HEK293 (cell line): Measurements from ENCODE around the gene SFMBT2.

ENCODE experiments used
- CTCF ChIA-PET: fragments of 350-600 bp; formaldehyde crosslinking; extraction: SDS; loops from one replicate; lab custom pipeline; 2021; ENCODE audit warnings: antibody characterized with exemption; lab: Yijun Ruan, JAX
- POLR2A ChIA-PET: fragments of 300-600 bp; formaldehyde crosslinking; extraction: SDS; loops from one replicate; lab custom pipeline; 2020; ENCODE audit warnings: antibody characterized with exemption, inconsistent platforms; lab: Yijun Ruan, JAX
- H3K27ac ChIP-seq: fragments of 200-500 bp; sonication (Bioruptor generic); 2 replicates; pipeline ENCODE4 v1.5.1; 2014; ENCODE audit warnings: low read depth, low read length, control low read depth, inconsistent platforms; ENCODE audit errors: extremely low read depth
- H3K36me3 ChIP-seq, 2 experiments: fragments of 200-500 bp in 1 of 2; sonication (Bioruptor generic) in 1 of 2; 1 replicate in 1 of 2; 2 replicates in 1 of 2; pipeline ENCODE4 v1.5.1; 2014 to 2017; ENCODE audit warnings: inconsistent platforms in 2 of 2, low read length in 2 of 2; ENCODE audit not compliant: control insufficient read depth in 2 of 2, insufficient read depth in 1 of 2
- H3K4me1 ChIP-seq: fragments of 200-500 bp; sonication (Bioruptor generic); 2 replicates; pipeline ENCODE4 v1.5.1; 2014; ENCODE audit warnings: mild to moderate bottlenecking, low read length, inconsistent platforms; ENCODE audit not compliant: control insufficient read depth, insufficient read depth
- H3K4me3 ChIP-seq: 2 replicates; pipeline ENCODE4 v1.5.1; 2011; ENCODE audit warnings: low read depth, mild to moderate bottlenecking, control low read depth, low read length, moderate library complexity
- H3K9me3 ChIP-seq: fragments of 200-500 bp; sonication (Bioruptor generic); 2 replicates; pipeline ENCODE4 v1.5.1; 2014; ENCODE audit warnings: low read depth, low read length, inconsistent platforms; ENCODE audit not compliant: control insufficient read depth, insufficient read depth
- TRIM28 ChIP-seq: IDR thresholded peaks from 2 replicates; pipeline ENCODE4 v1.6.1; 2011; ENCODE audit warnings: low read length, control low read depth, borderline replicate concordance
- ZEB2 ChIP-seq: fragments of 450-650 bp; formaldehyde crosslinking; IDR thresholded peaks from 2 replicates; pipeline ENCODE4 v1.5.1; 2016; ENCODE audit warnings: missing biosample characterization, missing genetic modification characterization
- ZFHX2 ChIP-seq: fragments of 450-650 bp; formaldehyde crosslinking; conservative IDR thresholded peaks from 2 replicates; pipeline ENCODE4 v1.5.1; 2016; ENCODE audit warnings: missing biosample characterization, missing genetic modification characterization
- ZNF10 ChIP-seq: fragments of 450-650 bp; formaldehyde crosslinking; IDR thresholded peaks from 2 replicates; pipeline ENCODE4 v1.5.1; 2017; ENCODE audit warnings: missing biosample characterization, missing genetic modification characterization
- ZNF121 ChIP-seq: fragments of 450-650 bp; formaldehyde crosslinking; IDR thresholded peaks from 2 replicates; pipeline ENCODE4 v1.5.1; 2016; ENCODE audit warnings: missing biosample characterization, missing genetic modification characterization
- ZNF302 ChIP-seq: fragments of 450-650 bp; formaldehyde crosslinking; IDR thresholded peaks from 2 replicates; pipeline ENCODE4 v1.5.1; 2016; ENCODE audit warnings: missing biosample characterization, missing genetic modification characterization, low read depth
- ZNF394 ChIP-seq: fragments of 450-650 bp; formaldehyde crosslinking; IDR thresholded peaks from 2 replicates; pipeline ENCODE4 v1.5.1; 2016; ENCODE audit warnings: missing biosample characterization, missing genetic modification characterization, mild to moderate bottlenecking, moderate library complexity, borderline replicate concordance
- ZNF416 ChIP-seq: fragments of 450-650 bp; formaldehyde crosslinking; IDR thresholded peaks from 2 replicates; pipeline ENCODE4 v1.5.1; 2016; ENCODE audit warnings: missing biosample characterization, missing genetic modification characterization
- ZNF747 ChIP-seq: fragments of 450-650 bp; formaldehyde crosslinking; IDR thresholded peaks from 2 replicates; pipeline ENCODE4 v1.5.1; 2016; ENCODE audit warnings: missing biosample characterization, missing genetic modification characterization
- ZNF837 ChIP-seq: fragments of 450-650 bp; formaldehyde crosslinking; IDR thresholded peaks from 2 replicates; pipeline ENCODE4 v1.5.1; 2016; ENCODE audit warnings: missing biosample characterization, missing genetic modification characterization
- ZSCAN30 ChIP-seq: fragments of 450-650 bp; IDR thresholded peaks from 2 replicates; pipeline ENCODE4 v1.5.1; 2018; ENCODE audit warnings: missing biosample characterization, mild to moderate bottlenecking, missing genetic modification characterization, moderate library complexity
- TF ChIP-seq, protein P1 (sequence below): fragments of 450-650 bp; formaldehyde crosslinking; IDR thresholded peaks from 2 replicates; pipeline ENCODE4 v1.5.1; 2016; ENCODE audit warnings: missing biosample characterization, missing genetic modification characterization, borderline replicate concordance
- TF ChIP-seq, protein P2 (sequence below): fragments of 450-650 bp; formaldehyde crosslinking; IDR thresholded peaks from 2 replicates; pipeline ENCODE4 v1.5.1; 2016; ENCODE audit warnings: missing biosample characterization, missing genetic modification characterization
- TF ChIP-seq, protein P3 (sequence below): fragments of 450-650 bp; formaldehyde crosslinking; IDR thresholded peaks from 2 replicates; pipeline ENCODE4 v1.5.1; 2016; ENCODE audit warnings: missing biosample characterization, missing genetic modification characterization

SFMBT2 gene

DNA sequence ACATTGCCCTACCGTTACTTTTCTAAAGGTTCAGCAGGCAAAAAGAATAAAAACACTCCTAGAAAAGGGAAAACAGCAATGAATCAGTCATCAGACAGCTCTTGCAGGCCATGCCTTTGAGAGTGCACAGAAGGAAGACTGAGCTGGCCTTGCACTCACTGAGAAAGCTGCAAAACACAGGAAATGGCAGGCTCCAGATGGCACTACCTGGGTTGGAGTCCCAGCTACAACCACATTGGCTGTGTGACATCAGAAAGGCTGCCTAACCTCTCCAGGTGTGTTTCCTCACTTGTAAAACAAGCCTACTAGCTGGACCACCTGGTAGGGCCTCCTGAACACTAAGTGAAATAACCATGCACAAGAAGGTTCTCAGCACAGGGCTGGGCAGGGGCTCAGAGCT is 113.7 kb downstream of the SFMBT2 start:
- CTCF ChIA-PET, result interaction anchor here (0.6 to 0.7 kb wide), 3 partner anchors 28 to 88 kb away, joined by 3 to 6 read pairs (median 4); no protein-coding TSS in a partner anchor
- Histone ChIP-seq H3K4me3 (no peak overlapping the region), H3K36me3 (no peaks in the 10 kb centered on the region), H3K27ac (no peak overlapping the region), H3K4me1 (peaks cover 17% of the 10 kb centered on the region; the same call in 1 of the 2 replicates), H3K9me3 (no peaks in the 10 kb centered on the region)
- TF ChIP-seq ZEB2 (tag by site-specific recombination) (no peak), TRIM28 (no peak), ZNF837 (tag by site-specific recombination) (no peak), ZNF747 (no peak), ZNF302 (tag by site-specific recombination) (no peak)
- TF ChIP-seq, protein P1, sequence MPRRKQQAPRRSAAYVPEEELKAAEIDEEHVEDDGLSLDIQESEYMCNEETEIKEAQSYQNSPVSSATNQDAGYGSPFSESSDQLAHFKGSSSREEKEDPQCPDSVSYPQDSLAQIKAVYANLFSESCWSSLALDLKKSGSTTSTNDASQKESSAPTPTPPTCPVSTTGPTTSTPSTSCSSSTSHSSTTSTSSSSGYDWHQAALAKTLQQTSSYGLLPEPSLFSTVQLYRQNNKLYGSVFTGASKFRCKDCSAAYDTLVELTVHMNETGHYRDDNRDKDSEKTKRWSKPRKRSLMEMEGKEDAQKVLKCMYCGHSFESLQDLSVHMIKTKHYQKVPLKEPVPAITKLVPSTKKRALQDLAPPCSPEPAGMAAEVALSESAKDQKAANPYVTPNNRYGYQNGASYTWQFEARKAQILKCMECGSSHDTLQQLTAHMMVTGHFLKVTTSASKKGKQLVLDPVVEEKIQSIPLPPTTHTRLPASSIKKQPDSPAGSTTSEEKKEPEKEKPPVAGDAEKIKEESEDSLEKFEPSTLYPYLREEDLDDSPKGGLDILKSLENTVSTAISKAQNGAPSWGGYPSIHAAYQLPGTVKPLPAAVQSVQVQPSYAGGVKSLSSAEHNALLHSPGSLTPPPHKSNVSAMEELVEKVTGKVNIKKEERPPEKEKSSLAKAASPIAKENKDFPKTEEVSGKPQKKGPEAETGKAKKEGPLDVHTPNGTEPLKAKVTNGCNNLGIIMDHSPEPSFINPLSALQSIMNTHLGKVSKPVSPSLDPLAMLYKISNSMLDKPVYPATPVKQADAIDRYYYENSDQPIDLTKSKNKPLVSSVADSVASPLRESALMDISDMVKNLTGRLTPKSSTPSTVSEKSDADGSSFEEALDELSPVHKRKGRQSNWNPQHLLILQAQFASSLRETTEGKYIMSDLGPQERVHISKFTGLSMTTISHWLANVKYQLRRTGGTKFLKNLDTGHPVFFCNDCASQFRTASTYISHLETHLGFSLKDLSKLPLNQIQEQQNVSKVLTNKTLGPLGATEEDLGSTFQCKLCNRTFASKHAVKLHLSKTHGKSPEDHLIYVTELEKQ (tag by site-specific recombination), result no peak
- TF ChIP-seq, protein P2, sequence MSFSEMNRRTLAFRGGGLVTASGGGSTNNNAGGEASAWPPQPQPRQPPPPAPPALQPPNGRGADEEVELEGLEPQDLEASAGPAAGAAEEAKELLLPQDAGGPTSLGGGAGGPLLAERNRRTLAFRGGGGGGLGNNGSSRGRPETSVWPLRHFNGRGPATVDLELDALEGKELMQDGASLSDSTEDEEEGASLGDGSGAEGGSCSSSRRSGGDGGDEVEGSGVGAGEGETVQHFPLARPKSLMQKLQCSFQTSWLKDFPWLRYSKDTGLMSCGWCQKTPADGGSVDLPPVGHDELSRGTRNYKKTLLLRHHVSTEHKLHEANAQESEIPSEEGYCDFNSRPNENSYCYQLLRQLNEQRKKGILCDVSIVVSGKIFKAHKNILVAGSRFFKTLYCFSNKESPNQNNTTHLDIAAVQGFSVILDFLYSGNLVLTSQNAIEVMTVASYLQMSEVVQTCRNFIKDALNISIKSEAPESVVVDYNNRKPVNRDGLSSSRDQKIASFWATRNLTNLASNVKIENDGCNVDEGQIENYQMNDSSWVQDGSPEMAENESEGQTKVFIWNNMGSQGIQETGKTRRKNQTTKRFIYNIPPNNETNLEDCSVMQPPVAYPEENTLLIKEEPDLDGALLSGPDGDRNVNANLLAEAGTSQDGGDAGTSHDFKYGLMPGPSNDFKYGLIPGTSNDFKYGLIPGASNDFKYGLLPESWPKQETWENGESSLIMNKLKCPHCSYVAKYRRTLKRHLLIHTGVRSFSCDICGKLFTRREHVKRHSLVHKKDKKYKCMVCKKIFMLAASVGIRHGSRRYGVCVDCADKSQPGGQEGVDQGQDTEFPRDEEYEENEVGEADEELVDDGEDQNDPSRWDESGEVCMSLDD, result no peak
- POLR2A ChIA-PET, result no interaction called here

DNA sequence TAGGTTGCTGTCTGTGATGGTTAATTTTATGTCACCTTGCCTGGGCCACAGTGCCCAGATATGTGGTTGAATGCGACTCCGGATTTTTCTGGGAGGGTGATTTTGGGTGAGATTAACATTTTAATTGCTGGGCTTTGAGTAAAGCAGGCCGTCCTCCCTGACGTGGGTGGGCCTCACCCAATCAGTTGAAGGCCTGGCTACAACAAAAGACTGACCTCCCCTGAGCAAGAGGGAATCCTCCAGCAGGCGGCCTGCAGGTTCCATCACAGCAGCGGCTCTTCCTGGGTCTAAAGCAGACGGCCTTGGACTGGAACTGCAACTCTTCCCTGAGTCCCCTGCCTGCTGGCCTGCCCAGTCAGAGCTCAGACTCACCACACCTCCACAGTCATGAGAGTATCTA is 114.2 kb downstream of the SFMBT2 start:
- Histone ChIP-seq H3K9me3 (no peaks in the 10 kb centered on the region), H3K4me3 (no peak overlapping the region), H3K4me1 (peaks cover 17% of the 10 kb centered on the region; the same call in 1 of the 2 replicates), H3K36me3 (no peaks in the 10 kb centered on the region), H3K27ac (no peak overlapping the region)
- TF ChIP-seq ZFHX2 (tag by site-specific recombination) (no peak), ZNF394 (tag by site-specific recombination) (no peak), ZNF837 (tag by site-specific recombination) (no peak), ZNF302 (tag by site-specific recombination) (no peak), ZNF121 (tag by site-specific recombination) (0 out of 2 replicates have a peak, but pooled peaks have one; percentile 11), ZNF10 (tag by site-specific recombination) (peak; percentile 100), ZNF416 (peak; percentile 75; the same call in 1 of the 2 replicates), ZSCAN30 (tag by site-specific recombination) (0 out of 2 replicates have a peak, but pooled peaks have one; percentile 36)
- TF ChIP-seq, protein P1 (tag by site-specific recombination), result no peak
- TF ChIP-seq, protein P3, sequence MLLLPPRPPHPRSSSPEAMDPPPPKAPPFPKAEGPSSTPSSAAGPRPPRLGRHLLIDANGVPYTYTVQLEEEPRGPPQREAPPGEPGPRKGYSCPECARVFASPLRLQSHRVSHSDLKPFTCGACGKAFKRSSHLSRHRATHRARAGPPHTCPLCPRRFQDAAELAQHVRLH, result peak; percentile 58; the same call in 1 of the 2 replicates
- POLR2A ChIA-PET, result no interaction called here
- CTCF ChIA-PET, result interaction anchor here (0.6 to 0.7 kb wide), 4 partner anchors 27 to 379 kb away, joined by 3 to 6 read pairs (median 4); no protein-coding TSS in a partner anchor
